Hepatocyte (in vitro differentiated cells): ENCODE results near the gene AKAP13. TPM values are rescaled to one million over a fixed set of nuclear protein-coding genes. Genes with fewer than 3 reads are reported as not detected.

Experiments
- DNase-seq: peaks from one replicate; pipeline ENCODE4 v3.0.0-alpha.2; 2016; ENCODE audit warnings: low spot score
- H2AFZ ChIP-seq: fragments of 200-600 bp; sonication (generic); 2 replicates; pipeline ENCODE4 v1.6.0; 2016; ENCODE audit warnings: antibody characterized with exemption, mild to moderate bottlenecking
- H3K27ac ChIP-seq: fragments of 200-600 bp; sonication (generic); 2 replicates; pipeline ENCODE4 v1.5.1; 2016; ENCODE audit warnings: mild to moderate bottlenecking
- H3K27me3 ChIP-seq: fragments of 200-600 bp; sonication (generic); 2 replicates; pipeline ENCODE4 v1.6.1; 2016
- H3K36me3 ChIP-seq: fragments of 200-600 bp; sonication (generic); replicated peaks from 2 replicates; pipeline ENCODE4 v1.5.1; 2016; ENCODE audit warnings: low read depth; ENCODE audit not compliant: insufficient read depth
- H3K4me1 ChIP-seq: fragments of 200-600 bp; sonication (generic); 2 replicates; pipeline ENCODE4 v1.5.1; 2016; ENCODE audit warnings: mild to moderate bottlenecking, moderate library complexity; ENCODE audit not compliant: insufficient read depth
- H3K4me2 ChIP-seq: fragments of 200-600 bp; sonication (generic); 2 replicates; pipeline ENCODE4 v1.6.0; 2016
- H3K4me3 ChIP-seq: fragments of 200-600 bp; sonication (generic); 2 replicates; pipeline ENCODE4 v1.5.1; 2016; ENCODE audit warnings: mild to moderate bottlenecking
- H3K79me2 ChIP-seq: fragments of 200-600 bp; sonication (generic); 2 replicates; pipeline ENCODE4 v1.6.0; 2017; ENCODE audit warnings: mild to moderate bottlenecking
- H3K9me2 ChIP-seq: fragments of 200-600 bp; sonication (generic); replicated peaks from 2 replicates; pipeline ENCODE4 v1.6.0; 2017; ENCODE audit warnings: mild to moderate bottlenecking; ENCODE audit not compliant: insufficient read depth
- H3K9me3 ChIP-seq: fragments of 200-600 bp; sonication (generic); 2 replicates; pipeline ENCODE4 v1.5.1; 2016; ENCODE audit warnings: low read depth, mild to moderate bottlenecking
- H4K20me1 ChIP-seq: fragments of 200-600 bp; sonication (generic); 2 replicates; pipeline ENCODE4 v1.6.0; 2016; ENCODE audit warnings: mild to moderate bottlenecking; ENCODE audit not compliant: insufficient read depth, poor library complexity, severe bottlenecking
- CTCF ChIP-seq: fragments of 200-600 bp; sonication (generic); IDR thresholded peaks from 2 replicates; pipeline ENCODE4 v1.5.1; 2016; ENCODE audit warnings: antibody characterized with exemption, mild to moderate bottlenecking; ENCODE audit not compliant: poor library complexity
- EZH2 ChIP-seq: fragments of 200-600 bp; sonication (generic); IDR thresholded peaks from 2 replicates; pipeline ENCODE4 v1.6.1; 2016; ENCODE audit warnings: antibody characterized with exemption, mild to moderate bottlenecking, borderline replicate concordance
- EZH2phosphoT487 ChIP-seq: fragments of 200-600 bp; sonication (generic); IDR thresholded peaks from one replicate; pipeline ENCODE4 v1.6.1; 2018; ENCODE audit warnings: antibody characterized with exemption, mild to moderate bottlenecking, low read depth, moderate library complexity; ENCODE audit not compliant: unreplicated experiment, severe bottlenecking
- WGBS: methylation state at CpG from one replicate; pipeline ENCODE4 v1.1.6; 2016; ENCODE audit warnings: low lambda C conversion rate; ENCODE audit errors: missing lambda C conversion rate; 5-methylcytosine and 5-hydroxymethylcytosine counted together
- polyA plus RNA-seq: library from polyadenylated mRNA; unstranded; fragments of >200 nt; fragmentation: Nextera tagmentation; extraction: Ambion mirVana; gene quantifications from 2 replicates; pipeline ENCODE4 v1.2.1, GENCODE V29; 2016
- total RNA-seq: library from RNA; depleted of rRNA; stranded (reverse); fragments of >200 nt; gene quantifications from 2 replicates; pipeline ENCODE4 v1.2.3, GENCODE V29; 2014

AKAP13 gene
- total and polyA plus RNA-seq, 2 experiments from 2014 or later, result 55.6 to 80.9 TPM

DNA sequence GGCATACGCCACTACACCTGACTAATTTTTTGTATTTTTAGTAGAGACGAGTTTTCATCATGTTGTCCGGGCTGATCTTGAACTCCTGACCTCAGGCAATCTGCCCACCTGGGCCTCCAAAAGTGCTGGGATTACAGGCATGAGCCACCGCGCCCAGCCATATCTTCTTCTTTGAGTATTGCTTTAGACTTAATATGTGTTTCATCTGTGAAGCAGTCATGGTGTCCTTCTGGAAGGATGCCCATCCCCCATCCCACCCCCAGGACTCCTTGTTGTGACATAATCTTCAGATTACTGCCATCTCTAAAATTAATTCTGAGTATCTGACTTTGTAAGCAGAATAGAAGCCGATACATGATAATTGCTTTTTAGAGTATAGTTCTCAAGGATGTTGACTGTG lies 356.7 kb downstream of the AKAP13 start:
- Histone ChIP-seq H3K27ac (no peak overlapping the region), H3K36me3 (peaks cover 3% of the 10 kb centered on the region), H3K4me1 (no peaks in the 10 kb centered on the region), H3K27me3 (no peaks in the 10 kb centered on the region), H2AFZ (no peak overlapping the region), H3K4me2 (no peak overlapping the region), H4K20me1 (no peaks in the 10 kb centered on the region), H3K4me3 (no peak overlapping the region), H3K79me2 (no peaks in the 10 kb centered on the region), H3K9me3 (peaks cover 14% of the 10 kb centered on the region), H3K9me2 (no peaks in the 10 kb centered on the region)
- TF ChIP-seq EZH2 (no peak), EZH2phosphoT487 (no peak), CTCF (no peak)
- no peak for DNase-seq
- 97% methylated on average over 6 of the region's 6 CpGs for WGBS

- H3K27ac ChIP-seq, result no peak overlapping the region
- no peak overlapping the region for H3K4me3 ChIP-seq
- TF ChIP-seq CTCF (no peak), EZH2phosphoT487 (no peak), EZH2 (no peak)
- 97% methylated on average over 20 of the region's 20 CpGs for WGBS
- no peak overlapping the region for H3K4me2 ChIP-seq
- H3K4me1 ChIP-seq, result no peaks in the 10 kb centered on the region
- no peaks in the 10 kb centered on the region for H4K20me1 ChIP-seq
- H3K36me3 ChIP-seq, result no peaks in the 10 kb centered on the region
- no peak for DNase-seq
- no peaks in the 10 kb centered on the region for H3K79me2 ChIP-seq
- H3K9me3 ChIP-seq, result no peaks in the 10 kb centered on the region
- no peaks in the 10 kb centered on the region for H3K27me3 ChIP-seq
- no peaks in the 10 kb centered on the region for H3K9me2 ChIP-seq
- H2AFZ ChIP-seq, result no peak overlapping the region
These were observed 360.6 kb downstream of the AKAP13 start for GRCh38 chr15:85741021-85741421.

DNA sequence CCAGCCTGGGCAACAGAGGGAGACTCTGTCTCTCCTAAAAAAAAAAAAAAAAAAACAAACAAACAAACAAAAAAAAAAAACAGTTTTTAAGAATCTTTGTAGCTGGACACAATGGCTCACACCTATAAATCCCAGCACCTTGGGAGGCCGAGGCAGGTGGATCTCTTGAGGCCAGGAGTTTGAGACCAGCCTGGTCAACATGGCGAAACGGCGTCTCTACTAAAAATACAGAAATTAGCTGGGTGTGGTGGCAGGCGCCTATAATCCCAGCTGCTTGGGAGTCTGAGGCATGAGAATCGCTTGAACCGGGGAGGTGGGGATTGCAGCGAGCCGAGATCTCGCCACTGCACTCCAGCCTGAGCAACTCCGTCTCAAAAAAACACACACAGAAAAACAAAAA lies 361.3 kb downstream of the AKAP13 start:
- no peaks in the 10 kb centered on the region for H3K79me2 ChIP-seq
- WGBS, result 97% methylated on average over 11 of the region's 11 CpGs
- no peak for DNase-seq
- H4K20me1 ChIP-seq, result no peaks in the 10 kb centered on the region
- H3K27me3 ChIP-seq, result no peaks in the 10 kb centered on the region
- TF ChIP-seq CTCF (no peak), EZH2phosphoT487 (no peak), EZH2 (no peak)
- no peak overlapping the region for H2AFZ ChIP-seq
- H3K36me3 ChIP-seq, result no peaks in the 10 kb centered on the region
- no peak overlapping the region for H3K4me2 ChIP-seq
- H3K4me3 ChIP-seq, result no peak overlapping the region
- no peak overlapping the region for H3K27ac ChIP-seq
- H3K4me1 ChIP-seq, result no peaks in the 10 kb centered on the region
- H3K9me2 ChIP-seq, result no peaks in the 10 kb centered on the region
- H3K9me3 ChIP-seq, result no peaks in the 10 kb centered on the region

DNA sequence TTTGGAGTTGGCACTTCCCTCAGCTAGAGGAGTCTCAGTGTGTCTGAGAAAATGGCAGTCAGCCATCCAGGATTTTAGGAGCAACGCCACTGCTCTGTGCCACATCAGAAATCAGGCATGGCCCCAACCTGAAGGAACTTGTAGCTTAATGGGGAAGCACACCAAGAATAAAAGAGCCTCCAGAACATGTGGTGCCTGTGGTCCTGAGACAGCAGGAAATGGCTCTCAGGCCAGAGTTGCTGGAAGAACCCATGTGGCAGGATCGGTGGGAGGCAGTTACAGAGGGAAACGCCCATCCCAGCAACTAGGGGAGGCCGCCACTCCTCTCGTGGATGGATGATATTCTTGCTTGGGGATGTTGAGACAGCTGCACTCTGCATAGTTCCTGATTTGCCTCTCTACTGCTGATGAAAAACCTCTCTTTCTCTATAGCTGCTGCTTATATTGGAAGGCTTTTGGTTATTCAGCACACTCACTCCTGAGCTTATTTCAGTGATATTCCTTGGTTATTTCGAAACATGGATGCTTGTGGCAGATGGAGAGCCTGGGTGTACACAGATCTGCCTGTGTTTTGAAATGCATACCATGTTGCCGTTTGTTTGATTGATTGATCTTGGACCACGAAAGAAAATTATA lies 361.9 kb downstream of the AKAP13 start:
- H3K27ac ChIP-seq, result no peak overlapping the region
- DNase-seq, result no peak
- no peaks in the 10 kb centered on the region for H3K36me3 ChIP-seq
- H3K4me2 ChIP-seq, result no peak overlapping the region
- no peaks in the 10 kb centered on the region for H4K20me1 ChIP-seq
- H3K79me2 ChIP-seq, result no peaks in the 10 kb centered on the region
- no peaks in the 10 kb centered on the region for H3K4me1 ChIP-seq
- TF ChIP-seq CTCF, result no peak
- TF ChIP-seq EZH2, result no peak
- TF ChIP-seq EZH2phosphoT487, result no peak
- no peak overlapping the region for H3K4me3 ChIP-seq
- no peak overlapping the region for H2AFZ ChIP-seq
- WGBS, result 72% methylated on average over 8 of the region's 8 CpGs
- no peaks in the 10 kb centered on the region for H3K9me2 ChIP-seq
- no peaks in the 10 kb centered on the region for H3K9me3 ChIP-seq
- H3K27me3 ChIP-seq, result no peaks in the 10 kb centered on the region
